Stimulated activated effector memory CD8-positive, alpha-beta T cell treated with anti-CD3 and anti-CD28 coated beads, Interleukin-12 subunit alpha, Interleukin-12 subunit beta, amount 100 ng/mL, for 72 hours (primary cell): ENCODE data around the gene LGALS1.

Experiments
- ATAC-seq: fragments of 150-1000 bp; cut with Tn5 transposase; 2 replicates; pipeline ENCODE4 v1.10.0; 2021
- DNase-seq, 2 donors: peaks; one replicate each; pipeline ENCODE4 v3.0.0; 2021 to 2022; ENCODE audit warnings: low spot score in 2 of 2
- H3K27ac Mint-ChIP-seq: one replicate; pipeline ENCODE4 v1.8.0; 2022; ENCODE audit warnings: mild to moderate bottlenecking, mixed read lengths
- H3K36me3 Mint-ChIP-seq: one replicate; pipeline ENCODE4 v1.8.0; 2022; ENCODE audit warnings: mild to moderate bottlenecking, mixed read lengths
- H3K4me1 Mint-ChIP-seq: one replicate; pipeline ENCODE4 v1.8.0; 2022; ENCODE audit warnings: mixed read lengths
- H3K4me3 Mint-ChIP-seq: one replicate; pipeline ENCODE4 v1.8.0; 2022; ENCODE audit warnings: mild to moderate bottlenecking, mixed read lengths
- H3K9me3 Mint-ChIP-seq: one replicate; pipeline ENCODE4 v1.8.0; 2022; ENCODE audit warnings: mixed read lengths

LGALS1 gene

DNA sequence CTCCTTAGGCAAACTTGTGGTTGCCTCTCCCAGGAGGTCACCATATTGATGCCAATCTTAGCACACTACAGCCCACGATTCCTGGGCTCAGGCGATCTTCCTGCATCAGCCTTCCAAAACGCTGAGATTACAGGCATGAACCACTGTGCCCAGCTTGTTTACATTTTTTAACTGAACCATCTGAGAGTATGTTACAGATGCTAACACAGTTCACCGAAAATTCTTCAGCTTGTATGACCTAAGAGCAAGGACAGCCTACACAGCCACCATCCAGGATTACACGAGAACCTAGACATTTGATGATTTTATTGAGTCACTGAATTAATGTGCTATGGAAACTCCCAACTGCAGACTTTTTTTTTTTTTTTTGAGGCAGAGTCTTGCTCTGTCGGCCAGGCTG is 5.8 kb upstream of the LGALS1 start:
- peaks cover 25% of the 10 kb centered on the region for H3K4me1 Mint-ChIP-seq
- no peak overlapping the region for H3K27ac Mint-ChIP-seq
- peaks cover 17% of the 10 kb centered on the region for H3K36me3 Mint-ChIP-seq
- H3K9me3 Mint-ChIP-seq, result no peaks in the 10 kb centered on the region
- peak; percentile 59 for ATAC-seq
- DNase-seq, result no peak
- no peak overlapping the region for H3K4me3 Mint-ChIP-seq

GRCh38 chr22:37672206-37672919 is 3.1 kb upstream of the LGALS1 start:
- H3K27ac Mint-ChIP-seq, result peak overlapping the region; percentile 79
- peaks cover 23% of the 10 kb centered on the region for H3K36me3 Mint-ChIP-seq
- no peak overlapping the region for H3K4me3 Mint-ChIP-seq
- H3K9me3 Mint-ChIP-seq, result no peaks in the 10 kb centered on the region
- DNase-seq (no peak), ATAC-seq (no peak)
- peaks cover 38% of the 10 kb centered on the region for H3K4me1 Mint-ChIP-seq

GRCh38 chr22:37672920-37673455 is 2.4 kb upstream of the LGALS1 start:
- ATAC-seq (no peak), DNase-seq (no peak)
- peaks cover 45% of the 10 kb centered on the region for H3K4me1 Mint-ChIP-seq
- peaks cover 29% of the 10 kb centered on the region for H3K36me3 Mint-ChIP-seq
- H3K4me3 Mint-ChIP-seq, result no peak overlapping the region
- no peaks in the 10 kb centered on the region for H3K9me3 Mint-ChIP-seq
- H3K27ac Mint-ChIP-seq, result peak overlapping the region; percentile 92

DNA sequence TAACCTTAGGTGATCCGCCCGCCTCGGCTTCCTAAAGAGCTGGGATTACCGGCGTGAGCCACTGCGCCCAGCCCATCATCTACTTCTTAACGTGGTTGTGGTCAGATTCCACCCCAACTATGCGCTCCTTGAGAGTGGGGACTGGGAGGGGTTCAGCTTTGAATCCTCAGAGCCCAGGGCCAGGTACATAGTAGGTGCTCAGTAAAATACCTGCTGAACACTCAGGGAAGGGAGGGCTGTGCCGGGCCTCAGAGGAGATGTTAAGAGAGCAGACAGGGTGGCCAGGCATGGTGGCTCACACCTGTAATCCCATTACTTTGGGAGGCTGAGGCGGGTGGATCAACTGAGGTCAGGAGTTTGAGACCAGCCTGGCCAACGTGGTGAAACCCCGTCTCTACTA is 1.2 kb upstream of the LGALS1 start:
- Mint-ChIP-seq H3K36me3 (peaks cover 42% of the 10 kb centered on the region), H3K9me3 (no peaks in the 10 kb centered on the region), H3K4me3 (peak overlapping the region; percentile 79), H3K27ac (peak overlapping the region; percentile 92), H3K4me1 (peaks cover 48% of the 10 kb centered on the region)
- DNase-seq, result no peak
- no peak for ATAC-seq

- Mint-ChIP-seq H3K9me3 (no peaks in the 10 kb centered on the region), H3K4me3 (peak overlapping the region; percentile 79), H3K36me3 (peaks cover 61% of the 10 kb centered on the region), H3K27ac (peak overlapping the region; percentile 92), H3K4me1 (peaks cover 58% of the 10 kb centered on the region)
- DNase-seq (peak; percentile 31 to 70), ATAC-seq (peak; percentile 1)
These were observed 697 bp downstream of the LGALS1 start for GRCh38 chr22:37675930-37676735.

DNA sequence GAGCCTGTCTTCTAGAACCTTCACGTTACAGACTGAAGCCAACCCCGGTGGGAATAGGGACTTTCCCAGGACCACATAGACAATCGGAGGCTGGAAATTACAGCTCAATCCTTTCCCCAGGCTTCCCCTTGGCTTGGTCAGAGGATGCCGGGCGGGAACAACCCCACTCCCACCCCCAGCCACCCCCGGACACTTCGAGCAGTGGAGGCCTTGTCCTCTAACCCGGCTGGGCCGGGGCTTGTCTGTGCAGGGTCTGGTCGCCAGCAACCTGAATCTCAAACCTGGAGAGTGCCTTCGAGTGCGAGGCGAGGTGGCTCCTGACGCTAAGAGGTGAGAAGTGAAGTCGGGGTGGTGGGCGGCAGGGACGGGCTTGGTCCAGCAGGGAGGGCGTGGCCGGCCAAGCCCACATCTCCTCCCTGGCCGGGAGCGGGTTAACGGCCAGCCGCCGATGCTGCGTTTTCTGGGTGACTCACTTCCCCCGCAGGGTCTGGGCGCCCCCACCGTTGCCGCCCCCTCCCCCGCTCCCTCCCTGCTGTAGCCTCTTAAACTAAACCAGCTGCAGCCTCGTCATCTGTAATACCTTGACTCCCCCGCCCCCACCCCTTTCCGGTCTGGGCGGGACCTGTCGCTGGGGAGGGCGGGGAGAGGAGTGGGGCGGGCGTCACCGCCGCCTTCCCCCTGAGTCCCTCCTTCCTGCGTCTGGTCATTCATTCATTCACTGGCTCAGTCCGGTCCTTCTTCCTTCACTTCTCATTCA is 1.5 kb downstream of the LGALS1 start:
- Mint-ChIP-seq H3K9me3 (no peaks in the 10 kb centered on the region), H3K36me3 (peaks cover 68% of the 10 kb centered on the region), H3K4me3 (peak overlapping the region; percentile 79), H3K27ac (peak overlapping the region; percentile 92), H3K4me1 (peaks cover 64% of the 10 kb centered on the region)
- peak; percentile 80 to 94 for DNase-seq
- ATAC-seq, result peak; percentile 82

- peak overlapping the region; percentile 79 for H3K4me3 Mint-ChIP-seq
- peak; percentile 5 for ATAC-seq
- DNase-seq, result no peak
- peak overlapping the region; percentile 92 for H3K27ac Mint-ChIP-seq
- H3K36me3 Mint-ChIP-seq, result peaks cover 68% of the 10 kb centered on the region
- H3K4me1 Mint-ChIP-seq, result peaks cover 58% of the 10 kb centered on the region
- no peaks in the 10 kb centered on the region for H3K9me3 Mint-ChIP-seq
These were observed 2.1 kb downstream of the LGALS1 start for GRCh38 chr22:37677493-37677974.

- peak overlapping the region; percentile 92 for H3K27ac Mint-ChIP-seq
- peaks cover 68% of the 10 kb centered on the region for H3K36me3 Mint-ChIP-seq
- peak overlapping the region; percentile 79 for H3K4me3 Mint-ChIP-seq
- ATAC-seq (no peak), DNase-seq (no peak)
- H3K9me3 Mint-ChIP-seq, result no peaks in the 10 kb centered on the region
- H3K4me1 Mint-ChIP-seq, result peaks cover 53% of the 10 kb centered on the region
These were observed 2.9 kb downstream of the LGALS1 start for GRCh38 chr22:37678372-37678771.

DNA sequence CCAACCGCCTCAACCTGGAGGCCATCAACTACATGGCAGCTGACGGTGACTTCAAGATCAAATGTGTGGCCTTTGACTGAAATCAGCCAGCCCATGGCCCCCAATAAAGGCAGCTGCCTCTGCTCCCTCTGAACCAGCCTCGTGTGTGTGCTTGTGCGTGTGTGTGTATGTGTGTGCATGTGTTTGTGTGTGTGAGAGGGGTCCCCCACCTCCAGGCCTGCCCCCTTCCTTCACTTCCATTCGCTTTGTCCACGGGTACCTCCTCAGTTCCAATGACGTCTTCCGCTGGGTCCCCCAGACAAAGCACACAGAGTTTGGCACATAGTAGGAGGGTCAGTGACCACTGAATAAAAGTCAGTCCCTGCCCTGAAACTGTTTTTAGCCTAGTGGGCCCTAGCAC is 4.2 kb downstream of the LGALS1 start:
- peaks cover 68% of the 10 kb centered on the region for H3K36me3 Mint-ChIP-seq
- no peaks in the 10 kb centered on the region for H3K9me3 Mint-ChIP-seq
- peak overlapping the region; percentile 46 for H3K27ac Mint-ChIP-seq
- ATAC-seq, result no peak
- peak overlapping the region; percentile 40 for H3K4me3 Mint-ChIP-seq
- peaks cover 40% of the 10 kb centered on the region for H3K4me1 Mint-ChIP-seq
- DNase-seq, result no peak

DNA sequence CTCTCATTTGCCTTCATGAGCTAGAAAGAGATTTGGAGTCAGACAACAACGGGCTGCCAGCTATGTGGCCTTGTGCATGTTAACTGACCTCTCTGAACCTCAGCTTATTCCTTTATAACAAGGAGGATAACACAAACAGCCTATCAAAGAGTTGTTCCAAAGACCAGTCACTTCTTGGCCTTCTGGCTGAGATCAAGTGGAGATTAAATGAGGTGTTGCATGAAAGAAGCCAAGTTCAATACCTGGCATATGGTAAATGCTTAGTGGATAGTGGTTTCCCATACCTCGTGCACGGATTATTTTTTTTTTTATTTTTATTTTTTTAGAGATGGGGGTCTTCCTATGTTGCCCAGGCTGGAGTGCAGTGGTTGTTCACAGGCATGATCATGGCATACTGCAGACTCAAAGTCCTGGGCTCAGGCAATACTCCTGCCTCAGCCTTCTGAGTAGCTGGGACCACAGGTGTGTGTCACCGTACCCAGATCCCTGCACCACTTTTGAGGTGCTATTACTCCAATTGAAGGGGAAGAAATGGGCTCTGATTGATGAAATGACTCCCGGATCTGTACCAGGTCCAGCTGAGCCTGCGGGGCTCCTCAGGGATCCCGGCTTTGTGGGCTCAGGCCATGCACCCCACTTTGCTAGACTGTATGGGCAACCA is 4.9 kb downstream of the LGALS1 start:
- Mint-ChIP-seq H3K36me3 (peaks cover 65% of the 10 kb centered on the region), H3K4me1 (peaks cover 34% of the 10 kb centered on the region), H3K27ac (peak overlapping the region; percentile 46), H3K9me3 (no peaks in the 10 kb centered on the region), H3K4me3 (peak overlapping the region; percentile 40)
- DNase-seq (no peak), ATAC-seq (no peak)

DNA sequence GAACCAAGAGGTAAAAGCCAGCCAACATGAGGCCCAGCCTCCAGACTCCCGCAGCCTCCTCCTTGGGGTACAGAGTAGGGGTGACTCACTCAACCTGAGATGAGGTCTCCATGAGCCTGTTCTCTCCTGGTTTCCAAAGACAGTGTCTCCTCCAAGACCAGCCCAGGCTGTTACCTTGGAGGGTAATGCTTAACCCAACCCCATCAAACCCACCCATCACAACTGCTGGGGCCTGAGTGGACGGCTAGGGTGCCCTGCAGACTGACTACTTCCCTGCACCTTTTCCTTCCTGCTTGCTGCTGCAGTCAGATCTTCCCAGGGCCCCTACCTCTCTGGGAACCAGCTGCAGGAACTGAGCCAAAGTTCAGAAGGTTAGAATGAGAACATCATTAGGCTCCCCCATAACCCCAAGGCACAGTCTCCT is 5.6 kb downstream of the LGALS1 start:
- H3K27ac Mint-ChIP-seq, result peak overlapping the region; percentile 64

GRCh38 chr22:37681556-37682049 is 6.2 kb downstream of the LGALS1 start:
- H3K27ac Mint-ChIP-seq, result peak overlapping the region; percentile 64
- peaks cover 39% of the 10 kb centered on the region for H3K4me1 Mint-ChIP-seq
- ATAC-seq (peak; percentile 59), DNase-seq (peak; percentile 56 to 86)
- no peaks in the 10 kb centered on the region for H3K9me3 Mint-ChIP-seq
- no peak overlapping the region for H3K4me3 Mint-ChIP-seq
- peaks cover 52% of the 10 kb centered on the region for H3K36me3 Mint-ChIP-seq

More for the DNA sequence above, 5.6 kb downstream of the LGALS1 start:
- ATAC-seq (no peak), DNase-seq (no peak)
- Mint-ChIP-seq H3K9me3 (no peaks in the 10 kb centered on the region), H3K36me3 (peaks cover 58% of the 10 kb centered on the region), H3K4me1 (peaks cover 35% of the 10 kb centered on the region), H3K4me3 (no peak overlapping the region)

GRCh38 chr22:37684803-37685615 is 9.6 kb downstream of the LGALS1 start:
- Mint-ChIP-seq H3K27ac (peak overlapping the region; percentile 95), H3K9me3 (no peaks in the 10 kb centered on the region), H3K36me3 (peaks cover 44% of the 10 kb centered on the region), H3K4me1 (peaks cover 43% of the 10 kb centered on the region), H3K4me3 (peak overlapping the region; percentile 92)
- DNase-seq, result no peak
- ATAC-seq, result no peak
